ENCODE data around the gene THSD8.
"Not testable (repeated sequence)": the region's sequence is repeated elsewhere in the genome, so short reads cannot be mapped to it uniquely, and the experiment has no call there.

Gene THSD8

DNA sequence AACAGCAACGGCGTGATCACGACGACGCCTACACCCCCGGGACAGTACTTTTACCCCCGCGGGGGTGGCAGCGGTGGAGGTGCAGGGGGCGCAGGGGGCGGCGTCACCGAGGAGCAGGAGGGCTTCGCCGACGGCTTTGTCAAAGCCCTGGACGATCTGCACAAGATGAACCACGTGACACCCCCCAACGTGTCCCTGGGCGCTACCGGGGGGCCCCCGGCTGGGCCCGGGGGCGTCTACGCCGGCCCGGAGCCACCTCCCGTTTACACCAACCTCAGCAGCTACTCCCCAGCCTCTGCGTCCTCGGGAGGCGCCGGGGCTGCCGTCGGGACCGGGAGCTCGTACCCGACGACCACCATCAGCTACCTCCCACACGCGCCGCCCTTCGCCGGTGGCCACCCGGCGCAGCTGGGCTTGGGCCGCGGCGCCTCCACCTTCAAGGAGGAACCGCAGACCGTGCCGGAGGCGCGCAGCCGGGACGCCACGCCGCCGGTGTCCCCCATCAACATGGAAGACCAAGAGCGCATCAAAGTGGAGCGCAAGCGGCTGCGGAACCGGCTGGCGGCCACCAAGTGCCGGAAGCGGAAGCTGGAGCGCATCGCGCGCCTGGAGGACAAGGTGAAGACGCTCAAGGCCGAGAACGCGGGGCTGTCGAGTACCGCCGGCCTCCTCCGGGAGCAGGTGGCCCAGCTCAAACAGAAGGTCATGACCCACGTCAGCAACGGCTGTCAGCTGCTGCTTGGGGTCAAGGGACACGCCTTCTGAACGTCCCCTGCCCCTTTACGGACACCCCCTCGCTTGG lies 9.6 kb upstream of the THSD8 start:
- DNase-seq (ENCODE audit: low read depth in 2 of 2), result peak in 1 of 2 donors; percentile 68

DNA sequence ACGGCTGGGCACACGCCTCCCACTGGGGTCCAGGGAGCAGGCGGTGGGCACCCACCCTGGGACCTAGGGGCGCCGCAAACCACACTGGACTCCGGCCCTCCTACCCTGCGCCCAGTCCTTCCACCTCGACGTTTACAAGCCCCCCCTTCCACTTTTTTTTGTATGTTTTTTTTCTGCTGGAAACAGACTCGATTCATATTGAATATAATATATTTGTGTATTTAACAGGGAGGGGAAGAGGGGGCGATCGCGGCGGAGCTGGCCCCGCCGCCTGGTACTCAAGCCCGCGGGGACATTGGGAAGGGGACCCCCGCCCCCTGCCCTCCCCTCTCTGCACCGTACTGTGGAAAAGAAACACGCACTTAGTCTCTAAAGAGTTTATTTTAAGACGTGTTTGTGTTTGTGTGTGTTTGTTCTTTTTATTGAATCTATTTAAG lies 9.0 kb upstream of the THSD8 start:
- no peak for DNase-seq (ENCODE audit: low read depth in 2 of 2)

DNA sequence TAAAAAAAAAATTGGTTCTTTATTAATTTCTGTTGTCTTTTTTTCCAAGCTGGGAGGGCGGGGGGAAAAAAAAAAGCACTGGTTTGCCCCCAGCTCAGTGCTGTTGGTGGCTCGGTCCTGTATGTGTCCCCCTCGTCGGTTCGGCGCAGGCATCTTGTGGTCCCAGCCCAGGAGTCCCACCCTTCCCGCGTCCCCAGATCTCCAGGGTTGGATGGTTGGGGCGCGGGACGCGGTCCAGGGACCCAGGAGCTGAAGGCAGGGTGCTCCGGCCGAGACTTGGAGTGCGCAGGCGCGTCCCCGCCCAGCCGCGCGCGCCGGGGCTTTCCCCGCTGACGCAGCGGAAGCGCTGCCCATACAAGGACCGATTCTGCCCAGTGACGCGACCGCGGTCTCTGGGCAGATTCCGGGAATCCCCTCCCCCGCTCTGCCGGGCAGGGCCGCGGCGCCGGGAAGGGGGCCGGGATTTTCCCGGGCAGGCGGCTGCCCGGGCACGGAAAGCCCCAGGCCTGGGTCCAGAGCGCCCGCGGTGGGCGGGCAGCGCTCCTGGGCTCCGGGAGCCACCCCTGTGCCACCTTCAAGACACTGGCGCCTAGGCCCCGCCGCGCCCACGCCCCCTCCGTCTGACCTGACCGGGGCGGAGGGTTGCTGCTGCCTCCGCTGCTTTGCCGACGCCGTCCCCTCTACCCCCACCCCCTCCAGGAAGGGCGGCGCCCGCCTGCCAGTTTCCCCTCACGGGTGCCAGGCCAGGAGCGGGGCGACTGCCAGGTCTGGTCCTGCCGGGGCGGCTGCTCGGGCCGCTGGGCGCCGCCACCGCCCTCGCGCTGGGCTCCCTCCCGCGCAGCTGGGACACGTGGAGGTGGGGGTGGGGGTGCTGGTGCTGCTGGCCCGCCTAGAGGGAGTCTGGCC lies 8.3 kb upstream of the THSD8 start:
- peak; percentile 90 to 91 for DNase-seq (ENCODE audit: low read depth in 2 of 2)

DNA sequence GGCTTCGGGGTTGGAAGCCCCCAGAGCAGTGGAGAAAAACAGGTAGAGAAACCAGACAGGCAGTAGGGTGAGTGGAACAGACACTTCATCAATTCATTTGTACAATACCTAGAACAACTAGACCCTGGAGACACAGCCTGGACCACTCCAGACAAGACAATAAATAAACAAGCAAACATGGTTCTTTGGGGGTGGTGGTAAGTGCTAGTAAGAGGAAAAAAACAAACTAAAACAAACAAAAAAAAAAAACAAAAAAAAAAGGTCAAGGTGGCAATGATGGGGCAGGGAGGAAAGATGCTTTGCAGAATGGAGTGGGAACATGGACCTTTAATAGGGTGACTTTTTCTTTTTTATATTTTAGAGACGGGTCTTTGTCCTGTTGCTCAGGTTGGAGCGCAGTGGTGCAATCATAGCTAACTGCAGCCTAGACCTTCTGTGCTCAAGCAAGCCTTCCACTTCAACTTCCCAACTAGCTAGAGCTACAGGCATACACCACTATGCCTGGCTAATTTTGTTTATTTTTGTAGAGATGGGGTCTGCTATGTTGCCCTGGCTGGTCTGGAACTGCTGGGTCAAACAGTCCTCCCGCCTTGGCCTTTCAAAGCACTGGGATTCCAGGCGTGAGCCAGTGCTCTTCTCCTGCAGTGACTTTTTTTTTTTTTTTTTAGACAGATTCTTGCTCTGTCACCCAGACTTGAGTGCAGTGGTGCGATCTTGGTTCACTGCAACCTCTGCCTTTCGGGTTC lies 7.5 kb upstream of the THSD8 start:
- no peak for DNase-seq (ENCODE audit: low read depth in 2 of 2)

DNA sequence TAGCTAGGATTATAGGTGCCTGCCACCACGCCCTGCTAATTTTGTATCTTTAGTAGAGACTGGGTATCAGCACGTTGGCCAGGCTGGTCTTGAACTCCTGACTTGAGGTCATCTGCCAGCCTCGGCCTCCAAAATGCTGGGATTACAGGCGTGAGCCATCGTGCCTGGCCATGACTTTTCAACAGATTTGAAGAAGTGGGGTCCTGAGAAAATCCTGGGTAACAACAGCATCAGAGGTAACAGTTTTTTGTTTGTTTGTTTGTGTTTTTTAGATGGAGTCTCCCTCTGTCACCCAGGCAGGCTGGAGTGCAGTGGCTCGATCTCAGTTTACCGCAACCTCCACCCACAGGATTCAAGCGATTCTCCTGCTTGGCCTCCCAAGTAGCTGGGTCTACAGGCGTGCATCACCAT lies 6.9 kb upstream of the THSD8 start:
- no peak for DNase-seq (ENCODE audit: low read depth in 2 of 2)

DNA sequence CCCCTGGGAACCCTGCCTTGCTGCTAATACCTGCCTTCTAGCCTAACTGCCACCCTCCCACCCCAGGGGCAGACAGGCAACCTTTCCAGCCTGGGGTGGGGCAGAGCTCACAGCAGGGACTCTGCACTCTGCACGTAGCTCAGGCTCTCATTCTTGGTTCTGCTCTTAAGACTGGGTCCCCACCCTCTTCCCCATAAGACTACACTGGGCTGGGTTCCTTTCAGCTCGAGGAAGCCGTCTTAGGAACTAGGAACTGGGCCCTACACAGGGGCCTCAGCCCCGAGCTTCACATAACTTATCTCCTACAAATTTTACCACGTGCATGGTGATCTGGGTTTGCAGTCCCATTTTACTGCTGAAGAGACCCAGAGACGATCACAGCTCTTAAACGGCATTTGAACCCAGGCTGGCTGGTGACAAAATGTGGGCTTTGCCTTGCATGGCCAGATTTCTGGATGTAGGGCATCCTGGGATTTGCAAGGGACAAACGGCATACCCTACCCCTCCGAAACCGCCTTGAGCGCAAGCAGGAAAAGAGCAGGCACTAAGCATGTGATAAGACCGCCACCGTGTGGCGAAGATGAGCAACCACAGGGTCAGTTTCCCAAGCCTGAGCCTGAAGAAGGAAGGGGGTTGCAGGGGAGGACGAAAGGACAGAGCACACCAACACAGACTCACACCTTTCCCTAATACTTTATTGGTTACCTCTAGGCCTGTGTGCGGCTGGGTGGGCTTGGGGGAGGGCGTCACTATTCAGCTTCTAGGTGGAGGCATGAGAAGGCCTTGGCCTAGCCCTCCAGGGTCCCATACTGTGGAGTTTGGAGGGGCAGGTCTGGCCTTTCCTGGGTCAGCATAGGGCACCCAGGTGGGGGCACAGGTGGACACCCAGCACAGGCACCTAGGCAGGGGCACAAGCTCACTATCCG lies 5.5 kb upstream of the THSD8 start:
- no peak for DNase-seq (ENCODE audit: low read depth in 2 of 2)

DNA sequence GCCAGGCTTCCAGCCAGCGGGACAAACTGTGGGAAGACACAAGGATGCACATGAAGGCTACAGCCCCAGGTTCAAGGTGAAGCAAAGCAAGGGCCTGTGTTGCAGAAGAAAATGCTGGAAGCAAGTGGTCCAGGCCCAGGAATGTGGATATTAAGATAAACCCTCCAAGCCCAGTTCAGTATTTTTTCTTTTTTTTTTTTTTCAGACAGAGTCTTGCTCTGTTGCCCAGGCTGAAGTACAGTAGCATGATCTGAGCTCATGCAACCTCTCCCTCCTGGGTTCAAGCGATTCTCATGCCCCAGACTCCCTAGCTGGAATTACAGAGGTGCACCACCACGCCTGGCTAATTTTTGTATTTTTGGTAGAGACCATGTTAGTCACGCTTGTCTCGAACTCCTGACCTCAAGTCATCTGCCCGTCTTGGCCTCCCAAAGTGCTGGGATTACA lies 4.7 kb upstream of the THSD8 start:
- DNase-seq (ENCODE audit: low read depth in 2 of 2), result no peak

DNA sequence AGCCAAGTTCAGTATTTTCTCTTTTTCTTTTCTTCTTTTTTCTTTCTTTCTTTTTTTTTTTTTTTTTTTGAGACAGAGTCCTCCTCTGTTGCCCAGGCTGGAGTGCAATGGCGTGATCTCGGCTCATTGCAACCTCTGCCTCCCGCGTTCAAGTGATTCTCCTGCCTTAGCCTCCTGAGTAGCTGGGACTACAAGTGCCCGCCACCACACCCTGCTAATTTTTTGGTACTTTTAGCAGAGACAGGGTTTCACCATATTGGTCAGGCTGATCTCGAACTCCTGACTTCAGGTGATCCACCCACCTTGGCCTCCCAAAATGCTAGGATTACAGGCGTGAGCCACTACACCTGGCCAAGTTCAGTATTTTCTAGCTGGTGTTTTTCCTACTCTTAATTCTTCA lies 4.3 kb upstream of the THSD8 start:
- DNase-seq (ENCODE audit: low read depth in 2 of 2), result not testable (repeated sequence)

DNA sequence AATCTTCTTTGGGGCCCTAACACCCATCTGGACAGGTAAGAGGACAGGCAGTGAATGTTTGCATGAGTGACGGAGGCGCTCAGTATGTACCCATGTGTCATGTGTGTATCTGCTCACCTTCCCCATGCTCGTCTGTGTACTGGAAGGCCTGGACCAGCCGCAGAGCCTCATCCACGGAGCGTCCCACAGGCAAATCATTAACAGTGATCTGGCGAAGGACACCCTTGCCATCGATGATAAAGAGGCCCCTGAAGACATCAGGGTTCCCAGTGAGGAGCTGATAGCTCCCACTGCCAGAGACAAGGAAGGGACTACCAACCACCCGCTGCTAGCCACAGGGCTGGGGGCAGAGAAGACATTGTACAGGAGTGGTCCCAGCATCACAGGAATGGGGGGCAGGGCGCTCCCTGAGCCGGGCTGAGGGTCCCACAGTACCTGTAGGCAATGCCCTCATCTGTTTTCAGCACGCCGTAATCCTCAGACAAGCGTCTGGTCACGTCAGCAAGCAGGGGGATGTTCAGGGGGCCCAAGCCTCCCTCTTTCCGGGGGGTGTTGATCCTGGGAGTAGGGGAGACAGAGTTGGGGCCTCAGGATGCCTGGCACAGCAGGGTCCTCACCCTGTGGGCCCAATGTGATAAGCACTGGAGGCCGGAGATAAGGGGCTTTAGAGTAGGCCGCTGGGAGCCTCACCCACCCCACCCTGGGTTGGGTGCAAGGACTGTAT lies 2.0 kb upstream of the THSD8 start:
- DNase-seq (ENCODE audit: low read depth in 2 of 2), result no peak

DNA sequence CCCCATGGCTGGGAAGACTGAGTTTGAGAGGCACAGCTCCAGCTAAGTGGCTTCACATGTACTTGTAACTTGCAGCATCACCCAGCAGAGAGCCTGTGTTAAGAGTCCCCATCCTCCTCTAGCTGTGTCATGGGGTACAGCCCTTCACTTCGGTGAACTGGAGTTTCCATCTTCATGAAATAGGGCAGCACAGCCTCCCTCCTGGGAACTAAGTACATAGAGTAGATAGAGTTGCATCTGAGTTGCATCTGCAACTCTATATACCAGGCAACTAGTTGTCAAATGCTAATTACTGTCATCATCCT lies 1.5 kb upstream of the THSD8 start:
- no peak for DNase-seq (ENCODE audit: low read depth in 2 of 2)

DNA sequence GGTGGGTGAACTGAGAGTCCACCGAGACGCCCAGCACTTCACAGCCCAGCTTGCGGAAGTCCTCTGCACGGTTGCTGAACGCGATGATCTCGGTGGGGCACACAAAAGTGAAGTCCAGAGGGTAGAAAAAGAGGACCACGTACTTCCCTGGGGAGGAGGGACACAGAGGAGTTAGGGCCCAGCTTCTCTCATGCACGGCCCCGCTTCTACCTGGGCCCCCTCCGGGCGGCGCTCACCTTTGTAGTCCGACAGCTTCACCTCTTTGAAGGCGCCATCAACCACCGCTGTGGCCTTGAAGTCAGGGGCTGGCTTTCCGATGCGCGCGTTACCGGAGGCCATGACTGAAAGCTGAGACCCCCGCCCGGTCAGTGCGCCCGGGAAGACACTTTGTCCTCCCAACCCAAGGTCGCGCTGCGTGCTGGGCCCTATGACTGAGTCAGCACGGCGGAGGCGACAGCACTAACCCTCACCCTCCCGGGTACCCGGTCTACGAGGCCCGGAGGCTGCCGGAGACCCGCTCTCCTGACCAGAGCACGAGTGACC lies 875 bp upstream of the THSD8 start:
- DNase-seq (ENCODE audit: low read depth in 2 of 2), result no peak

DNA sequence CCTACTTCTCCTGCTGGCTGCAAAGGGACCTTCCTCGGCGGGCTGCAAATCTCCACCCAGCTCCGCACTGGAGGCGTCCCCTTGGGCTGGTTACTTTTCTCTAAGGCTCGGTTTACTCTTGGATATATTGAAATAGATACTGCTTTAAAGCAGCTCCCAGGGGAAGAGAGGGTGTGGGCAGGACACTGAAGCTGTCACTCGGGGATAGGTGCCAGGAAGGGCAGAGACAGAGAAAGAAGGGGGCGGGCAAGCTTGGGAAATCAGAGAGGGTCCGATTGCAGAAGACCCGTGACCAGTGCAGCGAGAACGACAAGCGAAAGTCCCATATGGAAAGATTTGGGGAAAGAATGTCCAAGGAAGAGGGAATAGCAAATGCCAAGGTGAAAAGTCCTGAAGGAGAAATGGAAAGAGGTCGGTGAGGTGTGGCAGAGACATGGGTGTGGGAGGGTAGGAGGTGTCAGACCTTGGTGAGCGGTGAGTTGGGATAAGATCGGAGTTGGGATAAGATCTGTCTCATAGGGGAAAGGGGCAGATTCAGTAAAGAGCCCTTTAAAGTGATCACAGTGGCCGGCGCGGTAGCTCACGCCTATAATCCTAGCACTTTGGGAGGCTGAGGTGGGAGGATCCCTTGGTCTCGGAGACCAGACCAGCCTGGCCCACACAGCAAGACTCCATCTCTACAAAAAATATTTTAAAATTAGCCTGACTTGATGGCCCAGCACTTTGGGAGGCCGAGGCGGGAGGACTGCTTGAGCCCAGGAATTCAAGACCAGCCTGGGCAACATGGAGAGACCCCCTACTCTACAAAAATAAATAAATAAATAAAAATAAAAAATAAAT lies 618 bp downstream of the THSD8 start:
- DNase-seq (ENCODE audit: low read depth in 2 of 2), result no peak

DNA sequence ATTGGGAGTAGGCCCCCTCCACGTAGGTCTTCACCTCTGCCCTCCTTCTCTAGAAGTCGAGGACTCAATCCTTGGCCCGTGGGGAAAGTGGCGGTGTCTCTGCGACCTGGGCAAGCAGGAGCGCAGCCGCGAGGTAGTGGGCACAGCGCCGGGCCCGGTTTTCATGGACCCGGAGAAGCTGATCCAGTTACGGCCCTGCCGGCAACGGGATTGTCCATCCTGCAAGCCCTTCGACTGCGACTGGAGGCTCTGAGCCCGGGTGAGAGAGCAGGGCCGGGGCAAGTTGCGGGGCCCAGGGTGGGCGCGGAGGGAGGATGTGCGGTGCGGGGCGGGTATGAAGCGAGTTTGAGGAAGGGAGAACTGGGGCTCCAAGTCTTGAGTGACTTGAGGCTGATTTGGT lies 2.2 kb downstream of the THSD8 start:
- no peak for DNase-seq (ENCODE audit: low read depth in 2 of 2)

DNA sequence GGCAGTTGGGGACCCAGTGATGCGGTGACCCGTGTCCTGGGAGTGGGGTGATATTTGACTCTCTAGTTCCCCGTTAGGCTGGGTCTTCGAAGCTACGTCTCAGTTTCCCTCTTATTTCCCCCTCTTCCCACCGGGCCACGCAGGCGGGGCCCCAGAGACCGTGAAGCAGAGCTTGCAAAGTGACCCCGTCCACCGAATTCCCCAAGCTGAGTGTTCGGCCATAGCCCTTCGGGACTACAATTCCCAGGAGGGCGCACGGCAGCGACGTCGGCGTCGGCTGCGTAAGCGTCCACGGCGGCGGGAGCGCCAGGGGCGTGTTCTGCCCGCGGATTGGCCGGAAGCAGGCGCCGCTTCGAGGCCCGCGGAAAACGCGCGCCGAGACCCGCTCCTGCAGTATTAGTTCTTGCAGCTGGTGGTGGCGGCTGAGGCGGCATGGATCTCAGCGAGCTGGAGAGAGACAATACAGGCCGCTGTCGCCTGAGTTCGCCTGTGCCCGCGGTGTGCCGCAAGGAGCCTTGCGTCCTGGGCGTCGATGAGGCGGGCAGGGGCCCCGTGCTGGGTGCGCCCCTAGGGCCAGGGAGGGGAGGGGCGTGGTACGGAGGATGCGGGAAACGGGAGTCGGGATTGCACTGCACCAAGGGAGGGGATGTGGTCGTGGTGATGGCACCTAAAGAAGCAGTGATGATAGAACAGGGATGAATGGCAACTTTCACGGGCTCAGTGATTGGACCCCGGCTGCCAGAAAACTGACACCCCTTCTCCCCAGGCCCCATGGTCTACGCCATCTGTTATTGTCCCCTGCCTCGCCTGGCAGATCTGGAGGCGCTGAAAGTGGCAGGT lies 4.6 kb downstream of the THSD8 start, which contains the start of gene RNASEH2A:
RNASEH2A (plus strand) TSS at position 343 of the 840 bp plus-strand sequence; CDS start at position 433, 90 bp downstream.
- peak; percentile 85 to 87 for DNase-seq (ENCODE audit: low read depth in 2 of 2)

DNA sequence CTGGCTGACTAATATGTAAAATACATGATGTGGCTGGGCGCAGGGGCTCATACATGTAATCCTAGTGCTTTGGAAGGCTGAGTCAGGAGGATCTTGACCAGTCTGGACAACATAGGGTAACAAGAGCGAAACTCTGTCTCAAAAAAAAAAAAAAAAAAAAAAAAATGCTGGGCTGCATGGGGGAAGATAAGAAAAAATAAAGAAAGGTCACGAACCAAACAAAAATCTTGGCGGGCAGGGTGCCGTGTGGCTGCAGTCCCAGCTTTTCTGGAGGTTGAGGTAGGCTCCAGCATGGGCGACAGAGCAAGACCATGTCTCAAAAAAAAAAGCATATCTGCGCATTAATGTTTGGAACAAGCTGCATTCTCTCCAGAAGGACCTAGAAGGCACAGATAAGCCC lies 13.2 kb downstream of the THSD8 start:
- no peak for DNase-seq (ENCODE audit: low read depth in 2 of 2)

DNA sequence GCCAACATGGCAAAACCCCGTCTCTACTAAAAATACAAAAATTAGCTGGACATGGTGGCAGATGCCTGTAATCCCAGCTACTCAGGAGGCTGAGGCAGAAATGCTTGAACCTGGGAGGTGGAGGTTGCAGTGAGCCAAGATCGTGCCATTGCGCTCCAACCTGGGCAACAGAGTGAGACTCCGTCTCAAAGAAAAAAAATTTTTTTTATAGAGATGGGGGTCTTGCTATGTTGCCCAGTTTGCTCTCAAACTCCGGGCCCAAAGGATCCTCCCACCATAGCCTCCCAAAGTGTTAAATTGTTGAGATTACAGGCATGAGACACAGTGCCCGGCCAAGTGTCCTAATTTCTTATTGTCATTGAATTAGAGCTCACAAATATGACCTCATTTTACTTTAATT lies 15.3 kb downstream of the THSD8 start:
- not testable (repeated sequence) for DNase-seq (ENCODE audit: low read depth in 2 of 2)

DNA sequence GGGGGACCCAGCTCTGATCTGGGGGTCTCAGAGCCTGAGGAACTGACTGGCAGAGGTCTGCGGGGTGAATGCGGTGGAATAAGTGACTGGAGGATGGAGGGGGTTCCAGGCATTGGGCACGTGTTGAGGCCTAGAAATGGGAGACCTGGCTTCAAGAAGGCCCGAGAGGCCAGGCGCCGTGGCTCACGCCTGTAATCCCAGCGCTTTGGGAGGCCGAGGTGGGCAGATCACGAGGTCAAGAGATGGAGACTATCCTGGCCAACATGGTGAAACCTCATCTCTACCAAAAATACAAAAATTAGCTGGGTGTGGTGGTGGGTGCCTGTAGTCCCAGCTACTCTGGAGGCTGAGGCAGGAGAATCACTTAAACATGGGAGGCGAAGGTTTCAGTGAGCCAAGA lies 15.9 kb downstream of the THSD8 start:
- DNase-seq (ENCODE audit: low read depth in 2 of 2), result not testable (repeated sequence)

DNA sequence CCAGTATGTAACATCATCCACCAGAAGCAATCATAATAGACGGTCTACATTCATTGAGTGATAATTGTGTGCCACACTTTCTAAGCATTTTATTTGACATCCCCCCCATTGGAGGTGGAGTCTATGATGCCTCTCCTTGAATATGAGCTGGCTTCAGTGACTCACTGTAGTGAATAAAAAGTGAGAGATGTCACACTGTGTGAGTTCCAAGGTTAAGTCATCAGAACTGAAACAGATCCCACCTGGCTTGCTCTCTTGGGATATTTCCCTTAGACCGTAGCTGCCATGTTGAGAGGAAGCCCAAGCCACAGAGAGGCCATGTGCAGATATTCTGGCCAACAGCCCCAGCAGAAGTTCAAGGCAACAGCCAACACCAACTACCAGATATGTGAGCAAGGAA lies 19.9 kb downstream of the THSD8 start:
- no peak for DNase-seq (ENCODE audit: low read depth in 2 of 2)

All from stimulated activated CD8-positive, alpha-beta memory T cell treated with anti-CD3 and anti-CD28 coated beads, Interleukin-15, amount 100 ng/mL, for 48 hours (primary cell).